ENCODE data around the gene GBX2.

DNA sequence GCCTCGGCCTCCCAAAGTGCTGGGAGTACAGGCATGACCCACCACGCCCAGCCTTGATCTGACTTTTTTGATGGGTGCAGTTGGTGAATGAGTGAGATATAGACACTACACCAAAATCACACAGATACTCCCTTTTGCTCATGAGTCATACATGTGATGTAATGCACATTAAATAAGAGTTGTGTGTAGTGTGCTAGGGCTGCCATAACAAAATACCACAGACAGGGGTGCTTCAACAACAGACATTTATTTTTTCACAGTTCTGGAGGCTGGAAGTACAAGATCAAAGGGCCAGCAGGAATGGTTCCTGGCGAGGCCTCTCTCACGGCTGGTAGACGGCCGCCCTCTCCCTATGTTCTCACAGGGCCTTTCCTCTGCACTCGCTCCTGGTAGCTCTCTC lies 46.6 kb downstream of the GBX2 start:
- TF ChIP-seq TAF1 (IDR thresholded peaks at IDR 0.05; ENCODE audit: low read depth, low read length) (no peak), EP300 (IDR thresholded peaks at IDR 0.05; ENCODE audit: borderline replicate concordance in 1 of 2, low read depth in 2 of 2, low read length in 2 of 2) (no peak), RNF2 (IDR thresholded peaks at IDR 0.05; ENCODE audit: borderline replicate concordance, low read depth, low read length, missing control alignments, poor library complexity, severe bottlenecking) (no peak), TCF12 (IDR thresholded peaks at IDR 0.05; ENCODE audit: low read depth, low read length) (no peak), EZH2 (IDR thresholded peaks at IDR 0.05; ENCODE audit: low read depth, low read length, severe bottlenecking) (no peak), TBP (IDR thresholded peaks at IDR 0.05; ENCODE audit: low read depth, low read length) (no peak), POLR2A (IDR thresholded peaks at IDR 0.05; ENCODE audit: control extremely low read depth in 1 of 2, low read depth in 2 of 2, low read length in 2 of 2) (no peak), JUND (IDR thresholded peaks at IDR 0.05; ENCODE audit: low read length) (no peak)
- TF ChIP-seq, protein P1, sequence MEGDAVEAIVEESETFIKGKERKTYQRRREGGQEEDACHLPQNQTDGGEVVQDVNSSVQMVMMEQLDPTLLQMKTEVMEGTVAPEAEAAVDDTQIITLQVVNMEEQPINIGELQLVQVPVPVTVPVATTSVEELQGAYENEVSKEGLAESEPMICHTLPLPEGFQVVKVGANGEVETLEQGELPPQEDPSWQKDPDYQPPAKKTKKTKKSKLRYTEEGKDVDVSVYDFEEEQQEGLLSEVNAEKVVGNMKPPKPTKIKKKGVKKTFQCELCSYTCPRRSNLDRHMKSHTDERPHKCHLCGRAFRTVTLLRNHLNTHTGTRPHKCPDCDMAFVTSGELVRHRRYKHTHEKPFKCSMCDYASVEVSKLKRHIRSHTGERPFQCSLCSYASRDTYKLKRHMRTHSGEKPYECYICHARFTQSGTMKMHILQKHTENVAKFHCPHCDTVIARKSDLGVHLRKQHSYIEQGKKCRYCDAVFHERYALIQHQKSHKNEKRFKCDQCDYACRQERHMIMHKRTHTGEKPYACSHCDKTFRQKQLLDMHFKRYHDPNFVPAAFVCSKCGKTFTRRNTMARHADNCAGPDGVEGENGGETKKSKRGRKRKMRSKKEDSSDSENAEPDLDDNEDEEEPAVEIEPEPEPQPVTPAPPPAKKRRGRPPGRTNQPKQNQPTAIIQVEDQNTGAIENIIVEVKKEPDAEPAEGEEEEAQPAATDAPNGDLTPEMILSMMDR (IDR thresholded peaks at IDR 0.05; ENCODE audit: control extremely low read depth in 1 of 3, insufficient read depth in 1 of 3, low read depth in 1 of 3, low read length in 3 of 3), result no peak

All from H1 (cell line).